SH-SY5Y (cell line): ENCODE results near the gene VTI1A.

ENCODE experiments used
- GATA2 ChIP-seq: IDR thresholded peaks from 2 replicates; pipeline ENCODE4 v1.6.1; 2011; ENCODE audit warnings: mild to moderate bottlenecking, low read depth, low read length
- GATA3 ChIP-seq: IDR thresholded peaks from 2 replicates; pipeline ENCODE4 v1.6.1; 2011; ENCODE audit warnings: low read depth, mild to moderate bottlenecking, low read length, moderate library complexity

- TF ChIP-seq GATA3 (no peak), GATA2 (no peak; the same call in 1 of the 2 replicates)
Observed at GRCh38 chr10:112558476-112559142, 111.6 kb downstream of the VTI1A start.
